Keratinocyte (primary cell): Measurements from ENCODE around the gene DR1. TPM values are rescaled to one million over a fixed set of nuclear protein-coding genes. Genes with fewer than 3 reads are reported as not detected.

ENCODE experiments used
- DNase-seq: peaks from one replicate; pipeline ENCODE4 v3.0.0-alpha.2; 2011; ENCODE audit warnings: low read depth, missing footprints, low spot score
- FAIRE-seq: peaks from 2 replicates; lab custom pipeline; 2011; peaks lifted over from hg19 to GRCh38; lab: Jason Lieb, UNC
- H2AFZ ChIP-seq: 2 replicates; pipeline ENCODE4 v1.6.0; 2012; ENCODE audit warnings: low read length, control low read depth, inconsistent platforms; ENCODE audit not compliant: control insufficient read depth
- H3K27ac ChIP-seq: 2 replicates; pipeline ENCODE4 v1.5.1; 2011; ENCODE audit warnings: low read length; ENCODE audit not compliant: control insufficient read depth, insufficient read depth
- H3K27me3 ChIP-seq: 3 replicates; pipeline ENCODE4 v1.6.0; 2011; ENCODE audit warnings: low read length; ENCODE audit not compliant: control insufficient read depth, insufficient read depth; ENCODE audit errors: extremely low read depth
- H3K36me3 ChIP-seq, 2 experiments: 2 replicates in 1 of 2; 3 replicates in 1 of 2; pipeline ENCODE4 v1.5.1; 2011; ENCODE audit warnings: low read length in 2 of 2, mild to moderate bottlenecking in 1 of 2; ENCODE audit not compliant: control insufficient read depth in 2 of 2, insufficient read depth in 2 of 2; ENCODE audit errors: extremely low read depth in 1 of 2
- H3K4me1 ChIP-seq: 3 replicates; pipeline ENCODE4 v1.5.1; 2011; ENCODE audit warnings: low read length; ENCODE audit not compliant: control insufficient read depth, insufficient read depth; ENCODE audit errors: extremely low read depth
- H3K4me2 ChIP-seq: 3 replicates; pipeline ENCODE4 v1.6.0; 2011; ENCODE audit warnings: low read depth, low read length; ENCODE audit not compliant: control insufficient read depth, insufficient read depth; ENCODE audit errors: extremely low read depth
- H3K4me3 ChIP-seq, 3 experiments: fragments of 200-600 bp in 1 of 3; sonication (generic) in 1 of 3; 2 replicates in 2 of 3; 3 replicates in 1 of 3; pipeline ENCODE4 v1.5.1; 2011 to 2016; ENCODE audit warnings: low read length in 3 of 3, mild to moderate bottlenecking in 3 of 3, control low read depth in 2 of 3, inconsistent platforms in 1 of 3, low read depth in 1 of 3, mixed read lengths in 1 of 3, mixed run types in 1 of 3, moderate library complexity in 1 of 3; ENCODE audit not compliant: control insufficient read depth in 2 of 3, insufficient read depth in 2 of 3; ENCODE audit errors: extremely low read depth in 1 of 3
- H3K79me2 ChIP-seq: 2 replicates; pipeline ENCODE4 v1.6.0; 2012; ENCODE audit warnings: low read length; ENCODE audit not compliant: control insufficient read depth, insufficient read depth
- H3K9ac ChIP-seq: 3 replicates; pipeline ENCODE4 v1.6.0; 2011; ENCODE audit warnings: low read length; ENCODE audit not compliant: control insufficient read depth, insufficient read depth; ENCODE audit errors: extremely low read depth
- H3K9me1 ChIP-seq: 3 replicates; pipeline ENCODE4 v1.6.0; 2011; ENCODE audit warnings: low read length; ENCODE audit not compliant: control insufficient read depth, insufficient read depth; ENCODE audit errors: extremely low read depth
- H3K9me3 ChIP-seq: 2 replicates; pipeline ENCODE4 v1.5.1; 2012; ENCODE audit warnings: low read depth, low read length; ENCODE audit not compliant: control insufficient read depth
- H4K20me1 ChIP-seq: 3 replicates; pipeline ENCODE4 v1.6.0; 2011; ENCODE audit warnings: low read length; ENCODE audit not compliant: control insufficient read depth, insufficient read depth; ENCODE audit errors: extremely low read depth
- EZH2 ChIP-seq: IDR thresholded peaks from one replicate; pipeline ENCODE4 v1.6.1; 2012; ENCODE audit warnings: inconsistent platforms, mild to moderate bottlenecking, low read length, moderate library complexity
- dilution Hi-C: fragments of 300-500 bp; cut with MboI; formaldehyde crosslinking; loops from one replicate; pipeline ENCODE4 v1.7.0; 2020; ENCODE audit warnings: low sequenced_read_pairs; ENCODE audit not compliant: extremely low pct_ligation_motif_present
- polyA plus RNA-seq, 5 experiments: library from polyadenylated mRNA; depleted of rRNA in 3 of 5; stranded (reverse) in 3 of 5; stranded (forward) in 1 of 5; unstranded in 1 of 5; fragments of >200 nt; gene quantifications; 1 replicate in 1 of 5; 2 replicates in 3 of 5; 3 replicates in 1 of 5; pipeline versions ENCODE4 v1.2.1 to v1.2.3, GENCODE V29; 2011 to 2012; ENCODE audit warnings: missing spikeins in 2 of 5, low read depth in 1 of 5, low replicate concordance in 1 of 5
- TF ChIP-seq, protein P1 (sequence below), 3 experiments: IDR thresholded peaks in 1 of 3; conservative IDR thresholded peaks in 1 of 3; optimal IDR thresholded peaks in 1 of 3; 2 replicates in 2 of 3; 3 replicates in 1 of 3; pipeline versions ENCODE3 to v1.5.1; 2011; ENCODE audit warnings: low read length in 3 of 3, mild to moderate bottlenecking in 3 of 3, moderate library complexity in 2 of 3, control low read depth in 1 of 3, inconsistent platforms in 1 of 3; ENCODE audit not compliant: insufficient read depth in 2 of 3; ENCODE audit errors: extremely low read depth in 1 of 3

DR1 gene
- polyA plus RNA-seq, 1 donor (not counting 4 experiments of a cell fraction or from before 2014, with no cell fraction given), result 47.9 TPM

DNA sequence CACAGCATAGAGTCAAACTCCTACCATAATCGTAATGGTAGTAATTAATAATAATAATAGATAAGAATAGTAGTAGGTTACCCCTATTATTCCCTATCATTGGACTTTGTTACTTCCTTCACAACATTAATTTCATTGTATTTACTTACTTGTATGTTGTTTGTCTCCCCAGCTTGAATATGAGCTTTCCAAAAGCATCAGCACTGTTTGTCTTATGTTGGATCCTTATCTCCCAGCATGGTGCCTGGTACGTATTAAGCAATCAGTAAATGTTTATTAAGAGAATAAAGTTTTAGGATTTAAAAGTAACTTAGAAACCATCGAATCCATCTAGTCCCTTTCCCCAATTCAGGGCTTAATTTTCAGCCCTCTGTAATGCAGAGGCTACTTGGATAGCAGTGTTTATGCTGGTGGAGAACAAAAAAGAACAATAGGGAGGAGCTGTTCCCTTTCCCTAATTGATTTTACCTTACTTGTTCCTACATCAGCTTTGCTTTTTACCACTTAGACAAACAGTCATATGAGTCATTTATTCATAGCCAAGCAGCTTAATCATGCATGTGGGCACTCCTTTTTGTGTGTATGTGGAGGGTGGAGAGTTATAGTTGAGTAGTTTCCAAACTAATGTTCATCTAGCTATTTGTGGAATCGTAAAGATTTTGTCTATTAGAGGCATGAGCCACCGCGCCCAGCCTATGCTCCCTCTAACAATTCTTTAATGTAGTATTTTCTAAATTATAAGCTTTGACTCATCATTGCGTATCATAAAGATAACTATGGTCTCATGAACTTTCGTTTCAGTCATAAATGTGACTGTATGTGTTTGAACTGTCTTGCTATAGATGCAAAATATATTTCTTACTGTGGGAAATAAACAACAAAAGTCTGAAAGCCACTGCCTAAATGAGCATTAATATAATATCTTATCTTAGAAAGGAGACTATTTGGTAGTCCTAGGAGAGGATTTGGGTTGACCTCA lies 20.9 kb upstream of the DR1 start:
- peak overlapping the region; percentile 31 for H2AFZ ChIP-seq
- peak; percentile 77 for DNase-seq
- dilution Hi-C loops, result no loop called here

DNA sequence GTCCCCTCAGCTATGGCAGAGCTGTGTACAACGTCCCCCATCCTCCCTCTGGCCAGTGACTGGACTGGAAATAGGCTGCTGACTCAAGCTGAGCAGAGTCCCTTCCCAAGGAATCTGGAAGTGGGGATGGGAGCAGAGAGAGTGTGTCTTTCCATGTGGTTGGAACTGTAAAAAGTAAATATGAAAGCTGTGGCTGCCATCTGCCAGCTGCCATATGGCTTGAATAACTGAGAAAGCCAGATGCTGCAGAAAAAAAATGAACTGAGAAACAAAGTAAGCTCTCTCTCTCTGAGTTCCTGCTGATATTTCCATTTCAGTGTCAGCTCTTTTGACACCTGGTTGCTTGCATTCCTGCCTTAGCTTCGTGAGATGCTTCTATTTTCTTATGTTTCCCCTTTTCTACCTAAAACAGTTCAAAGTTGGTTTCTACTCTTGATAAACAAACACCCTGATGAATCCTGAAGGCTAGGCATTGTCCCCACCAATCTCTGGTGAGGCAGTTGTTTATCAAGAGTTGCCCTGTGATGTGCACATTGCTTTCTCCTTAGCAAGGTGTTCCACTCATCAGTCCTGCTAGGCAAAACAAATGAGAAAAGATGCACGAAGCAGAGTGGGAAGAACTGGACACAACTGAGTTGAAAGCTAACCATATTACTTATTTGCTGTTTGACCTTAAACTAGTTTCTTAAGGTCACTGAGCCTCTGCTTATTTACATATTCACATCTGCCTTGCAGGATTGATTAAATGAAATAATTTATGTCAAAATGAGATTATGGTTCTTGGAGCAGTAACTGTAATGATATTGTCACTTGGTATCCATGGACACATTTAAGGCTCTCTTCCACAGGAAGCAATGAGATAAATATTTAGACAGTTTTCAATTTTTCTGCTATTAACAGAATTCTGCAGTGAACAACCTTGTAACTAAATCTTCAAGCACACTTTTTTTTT lies 16.6 kb upstream of the DR1 start:
- FAIRE-seq, result no peak
- TF ChIP-seq, protein P1, sequence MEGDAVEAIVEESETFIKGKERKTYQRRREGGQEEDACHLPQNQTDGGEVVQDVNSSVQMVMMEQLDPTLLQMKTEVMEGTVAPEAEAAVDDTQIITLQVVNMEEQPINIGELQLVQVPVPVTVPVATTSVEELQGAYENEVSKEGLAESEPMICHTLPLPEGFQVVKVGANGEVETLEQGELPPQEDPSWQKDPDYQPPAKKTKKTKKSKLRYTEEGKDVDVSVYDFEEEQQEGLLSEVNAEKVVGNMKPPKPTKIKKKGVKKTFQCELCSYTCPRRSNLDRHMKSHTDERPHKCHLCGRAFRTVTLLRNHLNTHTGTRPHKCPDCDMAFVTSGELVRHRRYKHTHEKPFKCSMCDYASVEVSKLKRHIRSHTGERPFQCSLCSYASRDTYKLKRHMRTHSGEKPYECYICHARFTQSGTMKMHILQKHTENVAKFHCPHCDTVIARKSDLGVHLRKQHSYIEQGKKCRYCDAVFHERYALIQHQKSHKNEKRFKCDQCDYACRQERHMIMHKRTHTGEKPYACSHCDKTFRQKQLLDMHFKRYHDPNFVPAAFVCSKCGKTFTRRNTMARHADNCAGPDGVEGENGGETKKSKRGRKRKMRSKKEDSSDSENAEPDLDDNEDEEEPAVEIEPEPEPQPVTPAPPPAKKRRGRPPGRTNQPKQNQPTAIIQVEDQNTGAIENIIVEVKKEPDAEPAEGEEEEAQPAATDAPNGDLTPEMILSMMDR (optimal IDR thresholded peaks at IDR 0.05 in 1 of 3, IDR thresholded peaks at IDR 0.05 in 1 of 3, conservative IDR thresholded peaks at IDR 0.05 in 1 of 3; ENCODE audit: extremely low read depth in 1 of 3, insufficient read depth in 2 of 3, low read length in 3 of 3), result no peak
- TF ChIP-seq EZH2, result no peak
- dilution Hi-C loops, result no loop called here

More for the DNA sequence above, 20.9 kb upstream of the DR1 start:
- FAIRE-seq, result peak; percentile 96
- Histone ChIP-seq H3K79me2 (no peaks in the 10 kb centered on the region), H3K9me1 (peaks cover 3% of the 10 kb centered on the region), H4K20me1 (no peaks in the 10 kb centered on the region), H3K9me3 (no peaks in the 10 kb centered on the region), H3K4me1 (peaks cover 41% of the 10 kb centered on the region), H3K9ac (peak overlapping the region; percentile 67), H3K27ac (peak overlapping the region; percentile 87), H3K36me3 (no peaks in the 10 kb centered on the region), H3K4me3 (peak overlapping the region in 2 of 3 experiments; percentile 51 to 54), H3K4me2 (peak overlapping the region; percentile 72), H3K27me3 (no peaks in the 10 kb centered on the region)
- TF ChIP-seq, protein P1 (optimal IDR thresholded peaks at IDR 0.05 in 1 of 3, IDR thresholded peaks at IDR 0.05 in 1 of 3, conservative IDR thresholded peaks at IDR 0.05 in 1 of 3; ENCODE audit: extremely low read depth in 1 of 3, insufficient read depth in 2 of 3, low read length in 3 of 3), result no peak
- no peak for TF ChIP-seq EZH2

More for the DNA sequence above, 16.6 kb upstream of the DR1 start:
- no peaks in the 10 kb centered on the region for H3K9me3 ChIP-seq
- no peaks in the 10 kb centered on the region for H4K20me1 ChIP-seq
- H3K4me2 ChIP-seq, result no peak overlapping the region
- no peaks in the 10 kb centered on the region for H3K79me2 ChIP-seq
- no peak for DNase-seq
- no peaks in the 10 kb centered on the region for H3K9me1 ChIP-seq
- H3K9ac ChIP-seq, result no peak overlapping the region
- no peak overlapping the region for H3K27ac ChIP-seq
- no peaks in the 10 kb centered on the region for H3K27me3 ChIP-seq
- no peaks in the 10 kb centered on the region for H3K36me3 ChIP-seq
- H3K4me1 ChIP-seq, result peaks cover 15% of the 10 kb centered on the region
- no peak overlapping the region for H2AFZ ChIP-seq
- no peak overlapping the region for H3K4me3 ChIP-seq
